Neural progenitor cell (in vitro differentiated cells): ENCODE results near the gene YKT6. TPM values are rescaled to one million over a fixed set of nuclear protein-coding genes. Genes with fewer than 3 reads are reported as not detected.

Source experiments
- DNase-seq: peaks from one replicate; pipeline ENCODE4 v3.0.0-alpha.2; 2016; ENCODE audit warnings: low spot score
- H2AFZ ChIP-seq: fragments of 200-600 bp; sonication (generic); replicated peaks from 2 replicates; pipeline ENCODE4 v1.6.1; 2016; ENCODE audit warnings: antibody characterized with exemption
- H3F3A ChIP-seq: fragments of 200-600 bp; sonication (generic); 2 replicates; pipeline ENCODE4 v1.6.1; 2016; ENCODE audit warnings: antibody characterized with exemption, low read depth
- H3K27ac ChIP-seq: fragments of 200-600 bp; sonication (generic); 2 replicates; pipeline ENCODE4 v1.5.1; 2016; ENCODE audit warnings: mild to moderate bottlenecking
- H3K27me3 ChIP-seq: fragments of 200-600 bp; sonication (generic); 2 replicates; pipeline ENCODE4 v1.6.1; 2016; ENCODE audit warnings: mild to moderate bottlenecking, moderate library complexity
- H3K36me3 ChIP-seq: fragments of 200-600 bp; sonication (generic); 2 replicates; pipeline ENCODE4 v1.5.1; 2016
- H3K4me1 ChIP-seq: fragments of 200-600 bp; sonication (generic); 2 replicates; pipeline ENCODE4 v1.6.1; 2016; ENCODE audit warnings: mixed run types
- H3K4me2 ChIP-seq: fragments of 200-600 bp; sonication (generic); 2 replicates; pipeline ENCODE4 v1.6.1; 2016
- H3K4me3 ChIP-seq: fragments of 200-600 bp; sonication (generic); 2 replicates; pipeline ENCODE4 v1.5.1; 2016
- H3K79me2 ChIP-seq: fragments of 200-600 bp; sonication (generic); 2 replicates; pipeline ENCODE4 v1.6.1; 2016; ENCODE audit warnings: low read depth
- H3K9ac ChIP-seq: fragments of 200-600 bp; sonication (generic); 2 replicates; pipeline ENCODE4 v1.6.1; 2016
- H3K9me3 ChIP-seq: fragments of 200-600 bp; sonication (generic); 2 replicates; pipeline ENCODE4 v1.5.1; 2016; ENCODE audit warnings: low read depth
- H4K20me1 ChIP-seq: fragments of 200-600 bp; sonication (generic); 2 replicates; pipeline ENCODE4 v1.6.1; 2016; ENCODE audit warnings: low read depth
- H3K27ac Mint-ChIP-seq: 3 replicates; pipeline ENCODE4 v1.8.0; 2021; ENCODE audit warnings: mixed read lengths
- H3K27me3 Mint-ChIP-seq: 2 replicates; pipeline ENCODE4 v1.8.0; 2022; ENCODE audit warnings: low read depth, mild to moderate bottlenecking, inconsistent platforms, moderate library complexity, mixed read lengths; ENCODE audit not compliant: insufficient read depth
- H3K36me3 Mint-ChIP-seq: 3 replicates; pipeline ENCODE4 v1.8.0; 2021; ENCODE audit warnings: mixed read lengths
- H3K4me1 Mint-ChIP-seq: 3 replicates; pipeline ENCODE4 v1.8.0; 2021; ENCODE audit warnings: mixed read lengths
- H3K4me3 Mint-ChIP-seq: 3 replicates; pipeline ENCODE4 v1.8.0; 2021; ENCODE audit warnings: mild to moderate bottlenecking, moderate library complexity, mixed read lengths
- H3K9me3 Mint-ChIP-seq: 3 replicates; pipeline ENCODE4 v1.8.0; 2020; ENCODE audit warnings: mixed read lengths
- CTCF ChIP-seq: fragments of 200-600 bp; sonication (generic); IDR thresholded peaks from 2 replicates; pipeline ENCODE4 v1.5.1; 2017; ENCODE audit warnings: antibody characterized with exemption, mild to moderate bottlenecking
- EZH2 ChIP-seq: fragments of 200-600 bp; sonication (generic); IDR thresholded peaks from 2 replicates; pipeline ENCODE4 v1.6.1; 2017; ENCODE audit warnings: antibody characterized with exemption, mild to moderate bottlenecking, moderate library complexity
- EZH2phosphoT487 ChIP-seq: fragments of 200-600 bp; sonication (generic); IDR thresholded peaks from 2 replicates; pipeline ENCODE4 v1.6.1; 2017; ENCODE audit warnings: antibody characterized with exemption
- total RNA-seq: library from RNA; depleted of rRNA; stranded (reverse); fragments of >200 nt; gene quantifications from 2 replicates; pipeline ENCODE4 v1.2.3, GENCODE V29; 2015; ENCODE audit warnings: low replicate concordance

Gene YKT6
- total RNA-seq, 1 donor from 2014 or later, result 43.8 TPM

DNA sequence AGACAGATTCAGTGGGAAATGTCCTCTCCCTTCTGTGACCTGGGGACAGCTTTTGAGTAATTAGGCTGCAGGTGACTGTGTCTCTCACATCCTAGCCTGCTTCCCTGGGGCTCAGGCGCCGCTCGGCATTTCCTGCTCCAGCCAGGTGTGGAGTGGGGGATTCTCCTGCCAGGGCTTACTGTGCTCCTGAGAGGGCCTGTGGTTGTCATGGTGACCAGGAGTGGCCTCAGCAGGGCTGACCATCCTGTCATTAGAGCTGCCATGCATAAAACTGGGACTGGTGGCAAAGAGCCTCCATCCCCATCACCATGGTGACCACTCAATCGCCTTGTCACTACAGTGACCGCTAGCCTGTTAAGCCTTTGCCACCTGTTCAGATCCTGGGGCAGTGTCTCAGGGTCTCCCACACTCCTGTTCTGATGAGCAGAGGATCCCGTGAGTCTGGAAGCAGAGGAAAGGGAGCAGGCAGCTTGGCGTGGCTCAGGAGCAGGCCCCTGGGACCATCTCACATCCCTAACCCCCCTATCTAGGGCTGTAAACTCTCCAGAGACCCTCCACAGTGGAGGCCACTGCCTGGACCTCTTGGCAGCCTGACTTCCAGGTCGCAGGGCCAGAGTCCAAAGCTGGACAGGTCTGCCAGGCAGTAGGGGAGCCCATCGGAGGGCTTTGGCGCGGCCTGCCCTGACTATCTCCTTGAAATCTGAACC lies 11.3 kb upstream of the YKT6 start, which contains the start of gene GCK:
GCK (minus strand) TSS at position 154 of the 707 bp plus-strand sequence. CDS start 486 bp downstream, outside the sequence.
- peaks cover 25% of the 10 kb centered on the region for H3K4me1 Mint-ChIP-seq
- Histone ChIP-seq H3K4me3 (no peak within 1 kb of the TSS), H3K9ac (no peak within 1 kb of the TSS), H2AFZ (peak within 1 kb of the TSS; percentile 82), H3K79me2 (no peaks in the 10 kb centered on the region), H3K4me2 (peak within 1 kb of the TSS; percentile 4), H3K27me3 (no peaks in the 10 kb centered on the region), H3K9me3 (no peaks in the 10 kb centered on the region), H3K4me1 (peaks cover under 1% of the 10 kb centered on the region), H3K27ac (no peak within 1 kb of the TSS), H3F3A (no peaks in the 10 kb centered on the region), H4K20me1 (no peaks in the 10 kb centered on the region), H3K36me3 (no peaks in the 10 kb centered on the region)
- no peak for TF ChIP-seq EZH2
- no peak for TF ChIP-seq EZH2phosphoT487
- no peak for TF ChIP-seq CTCF
- peak within 1 kb of the TSS; percentile 92 for H3K27ac Mint-ChIP-seq
- H3K27me3 Mint-ChIP-seq, result peaks cover 5% of the 10 kb centered on the region
- no peaks in the 10 kb centered on the region for H3K9me3 Mint-ChIP-seq
- H3K4me3 Mint-ChIP-seq, result no peak within 1 kb of the TSS
- H3K36me3 Mint-ChIP-seq, result no peaks in the 10 kb centered on the region
- DNase-seq, result peak; percentile 34

GRCh38 chr7:44189993-44190872 lies 10.5 kb upstream of the YKT6 start:
- H3K9me3 ChIP-seq, result no peaks in the 10 kb centered on the region
- Mint-ChIP-seq H3K27me3 (peaks cover 5% of the 10 kb centered on the region), H3K4me1 (peaks cover 19% of the 10 kb centered on the region), H3K4me3 (no peak overlapping the region), H3K27ac (peak overlapping the region; percentile 92), H3K36me3 (no peaks in the 10 kb centered on the region), H3K9me3 (no peaks in the 10 kb centered on the region)
- H3K4me1 ChIP-seq, result no peaks in the 10 kb centered on the region
- DNase-seq, result no peak
- H3K4me2 ChIP-seq, result no peak overlapping the region
- H3K9ac ChIP-seq, result no peak overlapping the region
- no peaks in the 10 kb centered on the region for H3F3A ChIP-seq
- H4K20me1 ChIP-seq, result no peaks in the 10 kb centered on the region
- no peaks in the 10 kb centered on the region for H3K79me2 ChIP-seq
- no peaks in the 10 kb centered on the region for H3K27me3 ChIP-seq
- TF ChIP-seq EZH2 (no peak), EZH2phosphoT487 (no peak), CTCF (no peak)
- no peak overlapping the region for H2AFZ ChIP-seq
- no peak overlapping the region for H3K27ac ChIP-seq
- H3K4me3 ChIP-seq, result no peak overlapping the region
- H3K36me3 ChIP-seq, result no peaks in the 10 kb centered on the region

DNA sequence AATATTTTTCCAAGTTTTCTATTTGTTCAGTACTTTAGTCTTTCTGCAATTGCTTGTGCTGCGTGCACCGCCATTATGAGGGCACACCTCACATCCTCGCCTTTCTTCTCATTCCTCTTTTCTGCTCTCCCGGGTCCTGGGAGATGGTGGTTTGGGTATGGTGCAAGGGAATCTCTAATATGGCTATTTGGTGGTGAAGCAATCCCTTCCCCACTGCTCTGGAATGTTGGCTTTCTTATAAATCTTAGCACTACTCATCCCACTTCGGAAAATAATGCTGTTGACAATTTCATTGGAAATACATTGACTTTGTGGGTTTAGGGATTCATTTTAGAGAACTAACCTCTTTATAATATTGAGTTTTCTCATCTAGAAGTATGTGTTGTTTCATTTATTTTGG lies 9.6 kb upstream of the YKT6 start:
- Histone ChIP-seq H3K36me3 (no peaks in the 10 kb centered on the region), H3K4me1 (no peaks in the 10 kb centered on the region), H4K20me1 (no peaks in the 10 kb centered on the region), H3K4me3 (no peak overlapping the region), H3K9me3 (no peaks in the 10 kb centered on the region), H3K4me2 (no peak overlapping the region), H3K9ac (no peak overlapping the region), H2AFZ (no peak overlapping the region), H3F3A (no peaks in the 10 kb centered on the region), H3K27ac (no peak overlapping the region), H3K79me2 (no peaks in the 10 kb centered on the region), H3K27me3 (no peaks in the 10 kb centered on the region)
- Mint-ChIP-seq H3K36me3 (no peaks in the 10 kb centered on the region), H3K4me3 (no peak overlapping the region), H3K27me3 (peaks cover 5% of the 10 kb centered on the region), H3K9me3 (no peaks in the 10 kb centered on the region), H3K4me1 (peaks cover 19% of the 10 kb centered on the region), H3K27ac (no peak overlapping the region)
- DNase-seq, result no peak
- TF ChIP-seq EZH2, result no peak
- no peak for TF ChIP-seq EZH2phosphoT487
- TF ChIP-seq CTCF, result no peak
